Panc1 (cell line): ENCODE measurements around the gene NFAM1.

Experiments used
- POLR2AphosphoS5 ChIP-seq: IDR thresholded peaks from 2 replicates; pipeline ENCODE4 v1.6.1; 2012; ENCODE audit warnings: mild to moderate bottlenecking, low read depth, low read length, moderate library complexity
- TF ChIP-seq, protein P1 (sequence below): fragments of 450-650 bp; IDR thresholded peaks from 2 replicates; pipeline ENCODE4 v1.5.1; 2017; ENCODE audit warnings: mild to moderate bottlenecking

- TF ChIP-seq, protein P1, sequence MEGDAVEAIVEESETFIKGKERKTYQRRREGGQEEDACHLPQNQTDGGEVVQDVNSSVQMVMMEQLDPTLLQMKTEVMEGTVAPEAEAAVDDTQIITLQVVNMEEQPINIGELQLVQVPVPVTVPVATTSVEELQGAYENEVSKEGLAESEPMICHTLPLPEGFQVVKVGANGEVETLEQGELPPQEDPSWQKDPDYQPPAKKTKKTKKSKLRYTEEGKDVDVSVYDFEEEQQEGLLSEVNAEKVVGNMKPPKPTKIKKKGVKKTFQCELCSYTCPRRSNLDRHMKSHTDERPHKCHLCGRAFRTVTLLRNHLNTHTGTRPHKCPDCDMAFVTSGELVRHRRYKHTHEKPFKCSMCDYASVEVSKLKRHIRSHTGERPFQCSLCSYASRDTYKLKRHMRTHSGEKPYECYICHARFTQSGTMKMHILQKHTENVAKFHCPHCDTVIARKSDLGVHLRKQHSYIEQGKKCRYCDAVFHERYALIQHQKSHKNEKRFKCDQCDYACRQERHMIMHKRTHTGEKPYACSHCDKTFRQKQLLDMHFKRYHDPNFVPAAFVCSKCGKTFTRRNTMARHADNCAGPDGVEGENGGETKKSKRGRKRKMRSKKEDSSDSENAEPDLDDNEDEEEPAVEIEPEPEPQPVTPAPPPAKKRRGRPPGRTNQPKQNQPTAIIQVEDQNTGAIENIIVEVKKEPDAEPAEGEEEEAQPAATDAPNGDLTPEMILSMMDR: no peak
- TF ChIP-seq POLR2AphosphoS5: no peak
These were observed 2.7 kb upstream of the NFAM1 start for GRCh38 chr22:42434748-42435425.
